ENCODE results near the gene L1TD1.
"Not testable (repeated sequence)": the region's sequence is repeated elsewhere in the genome, so short reads cannot be mapped to it uniquely, and the experiment has no call there.

The L1TD1 gene

GRCh38 chr1:62177621-62178020 is 17.0 kb upstream of the L1TD1 start:
- Histone ChIP-seq H3K4me3 (ENCODE audit: insufficient read length, low read depth) (no peak overlapping the region), H3K9me3 (ENCODE audit: insufficient read depth, low read length) (no peaks in the 10 kb centered on the region), H3K27me3 (ENCODE audit: insufficient read depth, insufficient read length) (no peaks in the 10 kb centered on the region), H3K36me3 (ENCODE audit: insufficient read depth, insufficient read length, low read length) (no peaks in the 10 kb centered on the region), H3K9ac (ENCODE audit: insufficient read length, low read depth) (no peak overlapping the region), H3K4me1 (ENCODE audit: insufficient read depth, insufficient read length) (no peaks in the 10 kb centered on the region)
- TF ChIP-seq ZNF274 (IDR thresholded peaks at IDR 0.05; ENCODE audit: low read depth, low read length) (no peak), SUZ12 (IDR thresholded peaks at IDR 0.05; ENCODE audit: extremely low read depth, insufficient read depth, insufficient read length) (no peak), YY1 (IDR thresholded peaks at IDR 0.05; ENCODE audit: insufficient read depth, insufficient read length) (no peak)
- no peak for DNase-seq (ENCODE audit: low read depth, low spot score)

- H3K36me3 ChIP-seq (ENCODE audit: insufficient read depth, insufficient read length, low read length): no peaks in the 10 kb centered on the region
- no peak overlapping the region for H3K9ac ChIP-seq (ENCODE audit: insufficient read length, low read depth)
- no peaks in the 10 kb centered on the region for H3K4me1 ChIP-seq (ENCODE audit: insufficient read depth, insufficient read length)
- DNase-seq (ENCODE audit: low read depth, low spot score): no peak
- no peak overlapping the region for H3K4me3 ChIP-seq (ENCODE audit: insufficient read length, low read depth)
- no peak for TF ChIP-seq YY1 (IDR thresholded peaks at IDR 0.05; ENCODE audit: insufficient read depth, insufficient read length)
- no peak for TF ChIP-seq SUZ12 (IDR thresholded peaks at IDR 0.05; ENCODE audit: extremely low read depth, insufficient read depth, insufficient read length)
- H3K9me3 ChIP-seq (ENCODE audit: insufficient read depth, low read length): no peaks in the 10 kb centered on the region
- H3K27me3 ChIP-seq (ENCODE audit: insufficient read depth, insufficient read length): no peaks in the 10 kb centered on the region
Observed at GRCh38 chr1:62178372-62178771, 16.3 kb upstream of the L1TD1 start.

- H3K4me1 ChIP-seq (ENCODE audit: insufficient read depth, insufficient read length); H3K36me3 ChIP-seq (ENCODE audit: insufficient read depth, insufficient read length, low read length); DNase-seq (ENCODE audit: low read depth, low spot score); H3K27me3 ChIP-seq (ENCODE audit: insufficient read depth, insufficient read length); H3K9me3 ChIP-seq (ENCODE audit: insufficient read depth, low read length); H3K4me3 ChIP-seq (ENCODE audit: insufficient read length, low read depth); H3K9ac ChIP-seq (ENCODE audit: insufficient read length, low read depth): not testable (repeated sequence)
Observed at GRCh38 chr1:62180054-62180453, 14.6 kb upstream of the L1TD1 start.

- H3K9ac ChIP-seq (ENCODE audit: insufficient read length, low read depth): no peak overlapping the region
- no peaks in the 10 kb centered on the region for H3K27me3 ChIP-seq (ENCODE audit: insufficient read depth, insufficient read length)
- no peaks in the 10 kb centered on the region for H3K36me3 ChIP-seq (ENCODE audit: insufficient read depth, insufficient read length, low read length)
- TF ChIP-seq ZNF274 (IDR thresholded peaks at IDR 0.05; ENCODE audit: low read depth, low read length): no peak
- H3K4me3 ChIP-seq (ENCODE audit: insufficient read length, low read depth): no peak overlapping the region
- peaks cover 3% of the 10 kb centered on the region for H3K4me1 ChIP-seq (ENCODE audit: insufficient read depth, insufficient read length)
- H3K9me3 ChIP-seq (ENCODE audit: insufficient read depth, low read length): no peaks in the 10 kb centered on the region
- no peak for DNase-seq (ENCODE audit: low read depth, low spot score)
Observed at GRCh38 chr1:62180639-62181038, 14.0 kb upstream of the L1TD1 start.

GRCh38 chr1:62181532-62181931 is 13.1 kb upstream of the L1TD1 start:
- no peaks in the 10 kb centered on the region for H3K36me3 ChIP-seq (ENCODE audit: insufficient read depth, insufficient read length, low read length)
- H3K9ac ChIP-seq (ENCODE audit: insufficient read length, low read depth): no peak overlapping the region
- H3K4me3 ChIP-seq (ENCODE audit: insufficient read length, low read depth): no peak overlapping the region
- TF ChIP-seq YY1 (IDR thresholded peaks at IDR 0.05; ENCODE audit: insufficient read depth, insufficient read length) (no peak), SUZ12 (IDR thresholded peaks at IDR 0.05; ENCODE audit: extremely low read depth, insufficient read depth, insufficient read length) (no peak), ZNF274 (IDR thresholded peaks at IDR 0.05; ENCODE audit: low read depth, low read length) (no peak)
- peak; percentile 72 for DNase-seq (ENCODE audit: low read depth, low spot score)
- no peaks in the 10 kb centered on the region for H3K9me3 ChIP-seq (ENCODE audit: insufficient read depth, low read length)
- H3K4me1 ChIP-seq (ENCODE audit: insufficient read depth, insufficient read length): peaks cover 3% of the 10 kb centered on the region
- no peaks in the 10 kb centered on the region for H3K27me3 ChIP-seq (ENCODE audit: insufficient read depth, insufficient read length)

GRCh38 chr1:62182157-62182556 is 12.5 kb upstream of the L1TD1 start:
- not testable (repeated sequence) for H3K4me3 ChIP-seq (ENCODE audit: insufficient read length, low read depth); H3K27me3 ChIP-seq (ENCODE audit: insufficient read depth, insufficient read length); H3K9me3 ChIP-seq (ENCODE audit: insufficient read depth, low read length); H3K36me3 ChIP-seq (ENCODE audit: insufficient read depth, insufficient read length, low read length); H3K4me1 ChIP-seq (ENCODE audit: insufficient read depth, insufficient read length); H3K9ac ChIP-seq (ENCODE audit: insufficient read length, low read depth); DNase-seq (ENCODE audit: low read depth, low spot score)

- H3K36me3 ChIP-seq (ENCODE audit: insufficient read depth, insufficient read length, low read length); H3K27me3 ChIP-seq (ENCODE audit: insufficient read depth, insufficient read length); H3K4me3 ChIP-seq (ENCODE audit: insufficient read length, low read depth); DNase-seq (ENCODE audit: low read depth, low spot score); H3K4me1 ChIP-seq (ENCODE audit: insufficient read depth, insufficient read length); H3K9ac ChIP-seq (ENCODE audit: insufficient read length, low read depth); H3K9me3 ChIP-seq (ENCODE audit: insufficient read depth, low read length): not testable (repeated sequence)
Observed at GRCh38 chr1:62183164-62184020, 11.3 kb upstream of the L1TD1 start.

GRCh38 chr1:62184336-62184735 is 10.3 kb upstream of the L1TD1 start:
- TF ChIP-seq ZNF274 (IDR thresholded peaks at IDR 0.05; ENCODE audit: low read depth, low read length) (no peak), SUZ12 (IDR thresholded peaks at IDR 0.05; ENCODE audit: extremely low read depth, insufficient read depth, insufficient read length) (no peak), YY1 (IDR thresholded peaks at IDR 0.05; ENCODE audit: insufficient read depth, insufficient read length) (no peak)
- H3K9ac ChIP-seq (ENCODE audit: insufficient read length, low read depth): no peak overlapping the region
- peaks cover 3% of the 10 kb centered on the region for H3K4me1 ChIP-seq (ENCODE audit: insufficient read depth, insufficient read length)
- DNase-seq (ENCODE audit: low read depth, low spot score): no peak
- H3K36me3 ChIP-seq (ENCODE audit: insufficient read depth, insufficient read length, low read length): no peaks in the 10 kb centered on the region
- no peaks in the 10 kb centered on the region for H3K9me3 ChIP-seq (ENCODE audit: insufficient read depth, low read length)
- H3K27me3 ChIP-seq (ENCODE audit: insufficient read depth, insufficient read length): no peaks in the 10 kb centered on the region
- H3K4me3 ChIP-seq (ENCODE audit: insufficient read length, low read depth): no peak overlapping the region

GRCh38 chr1:62185233-62185632 is 9.4 kb upstream of the L1TD1 start:
- not testable (repeated sequence) for H3K36me3 ChIP-seq (ENCODE audit: insufficient read depth, insufficient read length, low read length); H3K27me3 ChIP-seq (ENCODE audit: insufficient read depth, insufficient read length); H3K4me1 ChIP-seq (ENCODE audit: insufficient read depth, insufficient read length); H3K9ac ChIP-seq (ENCODE audit: insufficient read length, low read depth); DNase-seq (ENCODE audit: low read depth, low spot score); H3K4me3 ChIP-seq (ENCODE audit: insufficient read length, low read depth); H3K9me3 ChIP-seq (ENCODE audit: insufficient read depth, low read length)
